Thyroid gland (tissue), 4 donors: Measurements from ENCODE around the gene AFAP1. TPM values are rescaled to one million over a fixed set of nuclear protein-coding genes. Genes with fewer than 3 reads are reported as not detected.
"Not testable (repeated sequence)": the region's sequence is repeated elsewhere in the genome, so short reads cannot be mapped to it uniquely, and the experiment has no call there.

ENCODE experiments used
- DNase-seq, 2 donors: peaks; one replicate each; pipeline ENCODE4 v3.0.0-alpha.2; 2019
- H3K27ac ChIP-seq, 3 donors: fragments of 200-600 bp; sonication (generic); 1 replicate in 2 of 3; 2 replicates in 1 of 3; pipeline ENCODE4 v1.5.1; 2016 to 2019; ENCODE audit warnings: mild to moderate bottlenecking in 1 of 3, moderate library complexity in 1 of 3
- H3K27me3 ChIP-seq: fragments of 200-600 bp; sonication (generic); one replicate; pipeline ENCODE4 v1.5.1; 2019
- H3K36me3 ChIP-seq, 2 donors: fragments of 200-600 bp; sonication (generic); one replicate each; pipeline ENCODE4 v1.5.1; 2016 to 2019
- H3K4me1 ChIP-seq, 2 donors: fragments of 200-600 bp; sonication (generic); one replicate each; pipeline ENCODE4 v1.5.1; 2017 to 2019
- H3K4me3 ChIP-seq, 3 donors: fragments of 200-600 bp; sonication (generic); replicated peaks in 1 of 3; 1 replicate in 2 of 3; 2 replicates in 1 of 3; pipeline ENCODE4 v1.5.1; 2016; ENCODE audit warnings: mild to moderate bottlenecking in 1 of 3
- H3K9me3 ChIP-seq: fragments of 200-600 bp; sonication (generic); one replicate; pipeline ENCODE4 v1.5.1; 2017
- POLR2A ChIP-seq, 2 donors: fragments of 450-650 bp; IDR thresholded peaks; one replicate each; pipeline ENCODE4 v1.6.1; 2017; ENCODE audit warnings: antibody characterized with exemption in 2 of 2, mild to moderate bottlenecking in 2 of 2, moderate library complexity in 1 of 2
- WGBS, 2 donors: methylation state at CpG; one replicate each; pipeline ENCODE4 v1.1.5; 2017; 5-methylcytosine and 5-hydroxymethylcytosine counted together
- intact Hi-C: fragments of 100-400 bp; cut with DNase I; formaldehyde crosslinking; loops from one replicate; pipeline ENCODE4 v1.15.1; 2023
- total RNA-seq, 4 donors: library from RNA; depleted of rRNA; stranded (reverse); fragments of >200 nt; gene quantifications; one replicate each; pipeline ENCODE4 v1.2.3, GENCODE V29; 2016
- TF ChIP-seq, protein P1 (sequence below), 6 experiments: fragments of 200-600 bp in 3 of 6; fragments of 450-650 bp in 3 of 6; sonication (generic) in 3 of 6; IDR thresholded peaks; one replicate each; pipeline ENCODE4 v1.5.1; 2016 to 2019; ENCODE audit warnings: antibody characterized with exemption in 6 of 6, mild to moderate bottlenecking in 2 of 6, inconsistent platforms in 1 of 6, moderate library complexity in 1 of 6

AFAP1 gene
- total RNA-seq, 4 donors from 2014 or later = 12.3 to 33.3 (median 26.2) TPM

DNA sequence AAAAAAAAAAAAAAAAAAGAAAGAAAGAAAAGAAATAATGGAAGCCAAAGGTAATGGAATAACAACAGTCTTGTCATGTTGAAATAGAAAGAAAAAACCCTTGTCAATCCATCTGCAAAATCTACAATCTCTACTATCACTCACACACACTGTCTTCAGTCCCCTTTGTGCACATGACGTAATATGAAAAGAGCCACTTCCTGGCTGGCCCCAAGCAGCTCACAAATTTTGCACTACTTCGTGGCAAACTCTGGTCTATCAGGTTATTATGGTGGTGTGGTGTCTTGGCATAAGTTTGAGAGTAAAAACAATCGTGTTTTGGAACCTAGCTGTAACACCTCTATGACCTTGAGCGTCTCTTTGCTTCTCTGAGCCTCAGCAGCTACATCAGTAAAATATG is 8.3 kb upstream of the AFAP1 start:
- H3K9me3 ChIP-seq = no peaks in the 10 kb centered on the region
- no peaks in the 10 kb centered on the region for H3K27me3 ChIP-seq
- intact Hi-C loops = no loop called here
- H3K4me3 ChIP-seq = no peak overlapping the region
- peaks cover 0 to under 1% of the 10 kb centered on the region in 2 donors for H3K4me1 ChIP-seq
- 82 to 84% methylated on average over 4 of the region's 4 CpGs for WGBS, 2 donors
- H3K36me3 ChIP-seq = no peaks in the 10 kb centered on the region
- TF ChIP-seq, protein P1, sequence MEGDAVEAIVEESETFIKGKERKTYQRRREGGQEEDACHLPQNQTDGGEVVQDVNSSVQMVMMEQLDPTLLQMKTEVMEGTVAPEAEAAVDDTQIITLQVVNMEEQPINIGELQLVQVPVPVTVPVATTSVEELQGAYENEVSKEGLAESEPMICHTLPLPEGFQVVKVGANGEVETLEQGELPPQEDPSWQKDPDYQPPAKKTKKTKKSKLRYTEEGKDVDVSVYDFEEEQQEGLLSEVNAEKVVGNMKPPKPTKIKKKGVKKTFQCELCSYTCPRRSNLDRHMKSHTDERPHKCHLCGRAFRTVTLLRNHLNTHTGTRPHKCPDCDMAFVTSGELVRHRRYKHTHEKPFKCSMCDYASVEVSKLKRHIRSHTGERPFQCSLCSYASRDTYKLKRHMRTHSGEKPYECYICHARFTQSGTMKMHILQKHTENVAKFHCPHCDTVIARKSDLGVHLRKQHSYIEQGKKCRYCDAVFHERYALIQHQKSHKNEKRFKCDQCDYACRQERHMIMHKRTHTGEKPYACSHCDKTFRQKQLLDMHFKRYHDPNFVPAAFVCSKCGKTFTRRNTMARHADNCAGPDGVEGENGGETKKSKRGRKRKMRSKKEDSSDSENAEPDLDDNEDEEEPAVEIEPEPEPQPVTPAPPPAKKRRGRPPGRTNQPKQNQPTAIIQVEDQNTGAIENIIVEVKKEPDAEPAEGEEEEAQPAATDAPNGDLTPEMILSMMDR (IDR thresholded peaks at IDR 0.05) = no peak
- TF ChIP-seq POLR2A (IDR thresholded peaks at IDR 0.05) = no peak
- no peak overlapping the region for H3K27ac ChIP-seq
- DNase-seq = no peak

DNA sequence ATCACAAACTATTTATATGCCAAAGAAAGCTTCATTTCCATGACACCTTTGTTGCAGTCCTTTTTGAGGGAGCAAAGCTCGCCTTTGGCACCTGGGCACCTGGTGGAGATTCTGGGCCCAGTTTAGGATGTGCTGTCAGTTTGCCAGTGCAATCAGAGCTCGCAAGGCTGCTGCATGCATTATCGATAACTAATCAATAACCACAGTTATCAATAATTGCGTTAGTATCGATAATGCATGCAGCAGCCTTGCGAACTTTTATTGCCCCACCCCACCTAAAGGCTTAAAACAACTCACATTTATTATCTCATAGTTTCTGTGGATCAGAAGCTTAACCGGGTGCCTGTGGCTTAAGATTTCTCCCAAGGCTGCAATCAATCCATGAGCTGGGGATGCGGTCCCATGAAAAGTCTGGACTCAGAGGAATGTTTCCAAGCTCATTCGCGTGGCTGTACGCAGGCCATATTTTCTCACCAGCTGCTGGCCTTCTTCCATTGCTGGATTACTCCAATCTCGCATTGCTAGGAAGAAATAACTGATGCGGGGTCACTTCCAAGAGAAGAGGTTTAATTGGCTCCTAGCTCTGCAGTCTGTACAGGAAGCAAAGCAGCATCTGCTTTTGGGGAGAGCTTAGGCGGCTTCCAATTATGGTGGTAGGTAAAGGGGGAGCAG is 6.2 kb upstream of the AFAP1 start:
- no peak overlapping the region for H3K27ac ChIP-seq
- H3K9me3 ChIP-seq = no peaks in the 10 kb centered on the region
- H3K27me3 ChIP-seq = no peaks in the 10 kb centered on the region
- 78 to 85% methylated on average over 14 of the region's 14 CpGs for WGBS, 2 donors
- peaks cover 4 to 19% of the 10 kb centered on the region in 2 donors for H3K4me1 ChIP-seq
- no peaks in the 10 kb centered on the region for H3K36me3 ChIP-seq
- no peak for DNase-seq
- intact Hi-C loops = no loop called here
- TF ChIP-seq, protein P1 (IDR thresholded peaks at IDR 0.05) = no peak
- no peak for TF ChIP-seq POLR2A (IDR thresholded peaks at IDR 0.05)
- H3K4me3 ChIP-seq = no peak overlapping the region

- Histone ChIP-seq H3K9me3 (no peaks in the 10 kb centered on the region), H3K4me1 (peaks cover 6 to 30% of the 10 kb centered on the region in 2 donors), H3K4me3 (no peak overlapping the region), H3K27me3 (no peaks in the 10 kb centered on the region), H3K27ac (no peak overlapping the region), H3K36me3 (no peaks in the 10 kb centered on the region)
- 90% methylated on average over 5 of the region's 5 CpGs for WGBS, 2 donors
- no peak for DNase-seq
- intact Hi-C loops = no loop called here
- TF ChIP-seq POLR2A (IDR thresholded peaks at IDR 0.05) = no peak
- TF ChIP-seq, protein P1 (IDR thresholded peaks at IDR 0.05) = no peak
Observed at GRCh38 chr4:7944599-7945220, 5.0 kb upstream of the AFAP1 start.

- peaks cover 6 to 30% of the 10 kb centered on the region in 2 donors for H3K4me1 ChIP-seq
- intact Hi-C loops, H3K9me3 ChIP-seq, H3K4me3 ChIP-seq, DNase-seq, H3K36me3 ChIP-seq, H3K27ac ChIP-seq, H3K27me3 ChIP-seq: not testable (repeated sequence)
- WGBS, 2 donors = 98 to 99% methylated on average over 4 of the region's 4 CpGs
Observed at GRCh38 chr4:7943688-7944087, 4.0 kb upstream of the AFAP1 start.

- Histone ChIP-seq H3K36me3 (peaks cover 0 to 3% of the 10 kb centered on the region in 2 donors), H3K4me1 (peaks cover 9 to 32% of the 10 kb centered on the region in 2 donors), H3K27ac (peak overlapping the region in 1 of 3 donors; percentile 12), H3K4me3 (no peak overlapping the region), H3K27me3 (no peaks in the 10 kb centered on the region), H3K9me3 (no peaks in the 10 kb centered on the region)
- WGBS, 2 donors = 89 to 96% methylated on average over 8 of the region's 8 CpGs
- TF ChIP-seq, protein P1 (IDR thresholded peaks at IDR 0.05) = no peak
- no peak for TF ChIP-seq POLR2A (IDR thresholded peaks at IDR 0.05)
- intact Hi-C loops = no loop called here
- no peak for DNase-seq
Observed at GRCh38 chr4:7943211-7943610, 3.5 kb upstream of the AFAP1 start.
